ENCODE results near the gene ALOX12.
"Not testable (repeated sequence)": the region's sequence is repeated elsewhere in the genome, so short reads cannot be mapped to it uniquely, and the experiment has no call there.

DNA sequence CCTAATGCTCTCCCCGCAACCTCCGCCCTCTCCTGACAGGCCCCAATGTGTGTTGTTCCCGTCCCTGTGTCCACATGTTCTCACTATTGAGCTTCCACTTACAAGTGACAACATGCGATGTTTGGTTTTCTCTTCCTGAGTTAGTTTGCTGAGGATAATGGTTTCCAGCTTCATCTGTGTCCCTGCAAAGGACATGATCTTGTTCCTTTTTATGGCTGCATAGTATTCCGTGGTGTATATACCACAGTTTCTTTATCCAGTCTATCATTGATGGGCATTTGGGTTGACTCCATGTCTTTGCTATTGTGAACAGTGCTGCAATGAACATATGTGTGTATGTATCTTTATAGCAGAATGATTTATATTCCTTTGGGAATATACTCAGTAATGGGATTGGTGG lies 16.4 kb upstream of the ALOX12 start:
- TF ChIP-seq, protein P1, sequence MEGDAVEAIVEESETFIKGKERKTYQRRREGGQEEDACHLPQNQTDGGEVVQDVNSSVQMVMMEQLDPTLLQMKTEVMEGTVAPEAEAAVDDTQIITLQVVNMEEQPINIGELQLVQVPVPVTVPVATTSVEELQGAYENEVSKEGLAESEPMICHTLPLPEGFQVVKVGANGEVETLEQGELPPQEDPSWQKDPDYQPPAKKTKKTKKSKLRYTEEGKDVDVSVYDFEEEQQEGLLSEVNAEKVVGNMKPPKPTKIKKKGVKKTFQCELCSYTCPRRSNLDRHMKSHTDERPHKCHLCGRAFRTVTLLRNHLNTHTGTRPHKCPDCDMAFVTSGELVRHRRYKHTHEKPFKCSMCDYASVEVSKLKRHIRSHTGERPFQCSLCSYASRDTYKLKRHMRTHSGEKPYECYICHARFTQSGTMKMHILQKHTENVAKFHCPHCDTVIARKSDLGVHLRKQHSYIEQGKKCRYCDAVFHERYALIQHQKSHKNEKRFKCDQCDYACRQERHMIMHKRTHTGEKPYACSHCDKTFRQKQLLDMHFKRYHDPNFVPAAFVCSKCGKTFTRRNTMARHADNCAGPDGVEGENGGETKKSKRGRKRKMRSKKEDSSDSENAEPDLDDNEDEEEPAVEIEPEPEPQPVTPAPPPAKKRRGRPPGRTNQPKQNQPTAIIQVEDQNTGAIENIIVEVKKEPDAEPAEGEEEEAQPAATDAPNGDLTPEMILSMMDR (IDR thresholded peaks at IDR 0.05) = not testable (repeated sequence)
- TF ChIP-seq POLR2A (IDR thresholded peaks at IDR 0.05) = not testable (repeated sequence)
